Activated CD8-positive, alpha-beta memory T cell treated with anti-CD3 and anti-CD28 coated beads, Interleukin-2, amount 10 ng/mL, durations not matched to agents 7 days and 5 days (primary cell): Measurements from ENCODE around the gene RNPC3. TPM values are rescaled to one million over a fixed set of nuclear protein-coding genes. Genes with fewer than 3 reads are reported as not detected.
"Not testable (repeated sequence)": the region's sequence is repeated elsewhere in the genome, so short reads cannot be mapped to it uniquely, and the experiment has no call there.

Experiments
- ATAC-seq: fragments of 150-1000 bp; cut with Tn5 transposase; one replicate; pipeline ENCODE4 v1.10.0; 2021; ENCODE audit warnings: moderate library complexity
- CTCF ChIA-PET: fragments of 350-600 bp; sonication (Branson Sonifier 250); formaldehyde crosslinking; loops from one replicate; lab custom pipeline; 2021; ENCODE audit warnings: antibody characterized with exemption; lab: Charles Lee
- DNase-seq: peaks from one replicate; pipeline ENCODE4 v3.0.0-alpha.2; 2020
- H3K27ac Mint-ChIP-seq: one replicate; pipeline ENCODE4 v1.8.0; 2021; ENCODE audit warnings: mild to moderate bottlenecking, mixed read lengths
- H3K27me3 Mint-ChIP-seq: one replicate; pipeline ENCODE4 v1.8.0; 2021; ENCODE audit warnings: mixed read lengths
- H3K36me3 Mint-ChIP-seq: one replicate; pipeline ENCODE4 v1.8.0; 2021; ENCODE audit warnings: mild to moderate bottlenecking, mixed read lengths
- H3K4me1 Mint-ChIP-seq: one replicate; pipeline ENCODE4 v1.8.0; 2021; ENCODE audit warnings: mixed read lengths
- H3K4me3 Mint-ChIP-seq: one replicate; pipeline ENCODE4 v1.8.0; 2021; ENCODE audit warnings: mild to moderate bottlenecking, moderate library complexity, mixed read lengths
- H3K9me3 Mint-ChIP-seq: one replicate; pipeline ENCODE4 v1.8.0; 2022; ENCODE audit warnings: low read depth, mixed read lengths
- total RNA-seq, 2 experiments: library from RNA; stranded (reverse); gene quantifications; one replicate each; pipeline ENCODE4 v1.2.3, GENCODE V29; 2021

Gene RNPC3
- total RNA-seq, 2 experiments from 2014 or later, result 20.6 to 27.7 TPM

- H3K27me3 Mint-ChIP-seq, H3K4me3 Mint-ChIP-seq, H3K4me1 Mint-ChIP-seq, H3K27ac Mint-ChIP-seq, H3K9me3 Mint-ChIP-seq, ATAC-seq, DNase-seq, CTCF ChIA-PET, H3K36me3 Mint-ChIP-seq: not testable (repeated sequence)
Observed at GRCh38 chr1:103571289-103571688, 45.8 kb downstream of the RNPC3 start, which contains the start of gene AMY2B. Gene AMY2B, plus strand, starts transcription at chr1:103571589. Its CDS starts 14 bp downstream, at chr1:103571603.

GRCh38 chr1:103576065-103576464 is 50.6 kb downstream of the RNPC3 start:
- Mint-ChIP-seq H3K9me3 (no peaks in the 10 kb centered on the region), H3K4me3 (no peak overlapping the region), H3K4me1 (peaks cover 2% of the 10 kb centered on the region), H3K27me3 (no peaks in the 10 kb centered on the region), H3K27ac (no peak overlapping the region), H3K36me3 (peaks cover 2% of the 10 kb centered on the region)
- CTCF ChIA-PET, result no interaction called here
- DNase-seq (no peak), ATAC-seq (no peak)

- H3K27me3 Mint-ChIP-seq, H3K27ac Mint-ChIP-seq, H3K36me3 Mint-ChIP-seq, H3K4me3 Mint-ChIP-seq, DNase-seq, CTCF ChIA-PET, H3K9me3 Mint-ChIP-seq, ATAC-seq, H3K4me1 Mint-ChIP-seq: not testable (repeated sequence)
Observed at GRCh38 chr1:103576784-103577183, 51.3 kb downstream of the RNPC3 start.

- Mint-ChIP-seq H3K27me3 (no peaks in the 10 kb centered on the region), H3K27ac (no peak overlapping the region), H3K4me1 (no peaks in the 10 kb centered on the region), H3K4me3 (no peak overlapping the region), H3K9me3 (peaks cover 4% of the 10 kb centered on the region), H3K36me3 (no peaks in the 10 kb centered on the region)
- ATAC-seq, result no peak
- DNase-seq, result no peak
- CTCF ChIA-PET, result no interaction called here
Observed at GRCh38 chr1:103582464-103582863, 57.0 kb downstream of the RNPC3 start.

GRCh38 chr1:103583887-103584286 is 58.4 kb downstream of the RNPC3 start:
- DNase-seq (no peak), ATAC-seq (no peak)
- Mint-ChIP-seq H3K27ac (no peak overlapping the region), H3K36me3 (no peaks in the 10 kb centered on the region), H3K4me1 (no peaks in the 10 kb centered on the region), H3K9me3 (peaks cover 4% of the 10 kb centered on the region), H3K4me3 (no peak overlapping the region), H3K27me3 (no peaks in the 10 kb centered on the region)
- CTCF ChIA-PET, result no interaction called here

GRCh38 chr1:103584537-103584936 is 59.0 kb downstream of the RNPC3 start:
- ATAC-seq (no peak), DNase-seq (no peak)
- Mint-ChIP-seq H3K27ac (no peak overlapping the region), H3K4me1 (no peaks in the 10 kb centered on the region), H3K36me3 (no peaks in the 10 kb centered on the region), H3K4me3 (no peak overlapping the region), H3K27me3 (no peaks in the 10 kb centered on the region), H3K9me3 (peaks cover 4% of the 10 kb centered on the region)
- CTCF ChIA-PET, result no interaction called here

- DNase-seq, H3K9me3 Mint-ChIP-seq, CTCF ChIA-PET, H3K27me3 Mint-ChIP-seq, H3K36me3 Mint-ChIP-seq, H3K4me1 Mint-ChIP-seq, H3K4me3 Mint-ChIP-seq, H3K27ac Mint-ChIP-seq, ATAC-seq: not testable (repeated sequence)
Observed at GRCh38 chr1:103602740-103603139, 77.2 kb downstream of the RNPC3 start.

Other genes with a start within 250 kb of the RNPC3 start
- 1 to 10 TPM; 5.0 to 8.0 TPM for gene AMY2B, start 45.9 kb downstream of the RNPC3 start, total RNA-seq
- not detected for gene AMY2A, start 91.7 kb downstream of the RNPC3 start, total RNA-seq
- gene AMY1A, start 130.1 kb downstream of the RNPC3 start, total RNA-seq, result not detected
- gene AMY1B, start 170.5 kb downstream of the RNPC3 start, total RNA-seq, result not detected
- not detected for gene AMY1C, start 224.2 kb downstream of the RNPC3 start, total RNA-seq